ENCODE data around the gene RTN4RL1. TPM values are rescaled to one million over a fixed set of nuclear protein-coding genes. Genes with fewer than 3 reads are reported as not detected.

RTN4RL1 gene
- total RNA-seq, 1 experiment from 2014 or later: 0.22 TPM

DNA sequence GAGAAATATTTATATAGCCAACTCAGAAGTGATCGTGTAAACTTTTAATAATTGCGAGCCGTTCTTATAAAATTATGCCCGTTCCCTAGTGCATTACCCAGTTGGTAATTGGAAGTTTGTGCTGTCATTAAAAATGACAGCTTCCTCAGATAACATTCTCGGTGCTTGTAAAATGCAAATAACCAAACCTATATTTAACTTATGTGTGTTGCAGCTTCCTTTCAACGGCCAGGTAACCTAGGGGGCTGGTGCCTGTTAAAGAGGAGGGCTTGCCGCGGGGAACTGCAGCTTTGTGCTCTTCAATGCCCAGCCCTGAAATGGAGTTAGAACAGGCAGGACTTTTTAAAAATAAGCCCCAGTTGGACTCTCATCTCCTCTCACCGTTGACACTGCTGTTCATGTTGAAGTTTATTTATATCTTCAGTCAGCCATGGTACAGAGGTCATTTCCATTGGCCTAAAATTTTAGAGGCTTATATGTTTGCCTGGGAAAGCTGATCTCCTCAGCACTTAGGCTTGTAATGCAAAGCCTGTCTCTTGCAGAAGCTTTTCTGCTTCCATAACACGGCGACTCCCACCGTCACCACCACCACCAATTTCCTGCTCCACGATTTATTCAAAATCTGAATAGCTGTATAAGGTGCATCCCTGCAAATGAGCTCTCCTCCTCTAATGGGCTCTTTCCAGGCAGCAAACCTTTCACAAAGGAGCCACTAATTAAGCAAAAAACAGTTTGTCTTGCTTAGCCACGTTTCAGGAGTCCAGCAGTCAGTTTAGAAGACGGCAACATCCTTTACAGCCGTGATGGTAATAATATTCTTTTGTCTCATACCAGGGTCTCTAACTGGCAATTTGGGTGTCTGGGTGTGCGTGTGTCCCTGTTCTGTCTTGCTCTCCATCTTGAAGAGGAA lies 120.6 kb downstream of the RTN4RL1 start:
- TF ChIP-seq, protein P1, sequence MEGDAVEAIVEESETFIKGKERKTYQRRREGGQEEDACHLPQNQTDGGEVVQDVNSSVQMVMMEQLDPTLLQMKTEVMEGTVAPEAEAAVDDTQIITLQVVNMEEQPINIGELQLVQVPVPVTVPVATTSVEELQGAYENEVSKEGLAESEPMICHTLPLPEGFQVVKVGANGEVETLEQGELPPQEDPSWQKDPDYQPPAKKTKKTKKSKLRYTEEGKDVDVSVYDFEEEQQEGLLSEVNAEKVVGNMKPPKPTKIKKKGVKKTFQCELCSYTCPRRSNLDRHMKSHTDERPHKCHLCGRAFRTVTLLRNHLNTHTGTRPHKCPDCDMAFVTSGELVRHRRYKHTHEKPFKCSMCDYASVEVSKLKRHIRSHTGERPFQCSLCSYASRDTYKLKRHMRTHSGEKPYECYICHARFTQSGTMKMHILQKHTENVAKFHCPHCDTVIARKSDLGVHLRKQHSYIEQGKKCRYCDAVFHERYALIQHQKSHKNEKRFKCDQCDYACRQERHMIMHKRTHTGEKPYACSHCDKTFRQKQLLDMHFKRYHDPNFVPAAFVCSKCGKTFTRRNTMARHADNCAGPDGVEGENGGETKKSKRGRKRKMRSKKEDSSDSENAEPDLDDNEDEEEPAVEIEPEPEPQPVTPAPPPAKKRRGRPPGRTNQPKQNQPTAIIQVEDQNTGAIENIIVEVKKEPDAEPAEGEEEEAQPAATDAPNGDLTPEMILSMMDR (conservative IDR thresholded peaks at IDR 0.05): no peak
- Histone ChIP-seq H3K4me2 (ENCODE audit: insufficient read depth, insufficient read length, low read length) (no peak overlapping the region), H3K4me1 (ENCODE audit: insufficient read depth, low read length) (no peaks in the 10 kb centered on the region), H2BK20ac (ENCODE audit: low read depth, low read length, poor library complexity, severe bottlenecking) (no peak overlapping the region), H4K20me1 (ENCODE audit: control insufficient read depth, insufficient read depth, insufficient read length) (no peaks in the 10 kb centered on the region), H4K91ac (ENCODE audit: insufficient read length, low read depth, low read length) (no peak overlapping the region), H3K56ac (ENCODE audit: insufficient read length, low read depth, low read length) (no peak overlapping the region), H3K9me3 (ENCODE audit: control insufficient read depth, low read depth, low read length) (no peaks in the 10 kb centered on the region), H3K79me2 (ENCODE audit: insufficient read depth, low read length) (no peaks in the 10 kb centered on the region), H3K27me3 (ENCODE audit: insufficient read depth, low read length) (peaks cover 45% of the 10 kb centered on the region; the same call in 1 of the 2 replicates), H3K23me2 (ENCODE audit: insufficient read length, low read depth, low read length, poor library complexity, severe bottlenecking) (peaks cover 4% of the 10 kb centered on the region), H2AFZ (ENCODE audit: low read length) (no peak overlapping the region), H2AK5ac (ENCODE audit: insufficient read length, low read length) (no peak overlapping the region), H3K4ac (ENCODE audit: low read depth, low read length) (no peak overlapping the region), H4K8ac (replicated peaks; ENCODE audit: insufficient read length, low read depth, low read length) (no peak overlapping the region), H3K14ac (ENCODE audit: insufficient read depth, low read length) (no peak overlapping the region), H4K5ac (ENCODE audit: insufficient read length, low read depth, low read length) (no peak overlapping the region), H2BK5ac (ENCODE audit: insufficient read length, low read length) (no peak overlapping the region), H3K23ac (ENCODE audit: insufficient read length, low read depth, low read length) (no peak overlapping the region), H3K27ac (ENCODE audit: insufficient read length, low read depth, low read length) (no peak overlapping the region), H2BK12ac (ENCODE audit: insufficient read length, low read depth, low read length) (no peak overlapping the region), H3K9ac (ENCODE audit: extremely low read depth, insufficient read length, low read length) (no peak overlapping the region), H2BK15ac (ENCODE audit: low read depth, low read length) (no peak overlapping the region), H3T11ph (ENCODE audit: low read length) (no peak overlapping the region), H3K18ac (ENCODE audit: insufficient read length, low read depth, low read length) (no peak overlapping the region), H3K79me1 (ENCODE audit: insufficient read depth, low read depth, low read length, poor library complexity, severe bottlenecking) (no peaks in the 10 kb centered on the region), H2BK120ac (ENCODE audit: low read depth, low read length, poor library complexity, severe bottlenecking) (no peak overlapping the region)
- peaks cover 11 to 32% of the 10 kb centered on the region in 2 experiments for H3K4me1 Mint-ChIP-seq
- peaks cover 0 to 3% of the 10 kb centered on the region in 2 experiments; a peak in 1 of 5 replicates for H3K9me3 Mint-ChIP-seq
- H3K4me3 Mint-ChIP-seq: no peak overlapping the region; a peak in 1 of 5 replicates
- DNase-seq: no peak
- H3K27me3 Mint-ChIP-seq (ENCODE audit: low read depth): peaks cover 75% of the 10 kb centered on the region
- H3K36me3 Mint-ChIP-seq (ENCODE audit: insufficient read depth in 1 of 3, low read depth in 3 of 3): peaks cover 0 to 2% (median 0%) of the 10 kb centered on the region in 3 experiments; a peak in 1 of 7 replicates
- H3K27ac Mint-ChIP-seq: no peak overlapping the region
- no CpG with 5 or more reads among the region's 17 CpGs for whole genome bisulfite sequencing (ENCODE audit: extremely low coverage, insufficient read length, low lambda C conversion rate)

Measured in H9 (cell line).